Sigmoid colon (tissue), 7 donors: ENCODE data around the gene SIM2. TPM values are rescaled to one million over a fixed set of nuclear protein-coding genes. Genes with fewer than 3 reads are reported as not detected.
A peak's percentile ranks its signal among the peaks of the same experiment; 100 is the strongest.

Experiments used
- DNase-seq: peaks from one replicate; pipeline ENCODE4 v3.0.0-alpha.2; 2019
- H3K27ac ChIP-seq, 4 donors: fragments of 200-600 bp; sonication (generic); one replicate each; pipeline ENCODE4 v1.5.1; 2016 to 2019; ENCODE audit warnings: mild to moderate bottlenecking in 1 of 4
- H3K27me3 ChIP-seq, 3 donors: fragments of 200-600 bp; sonication (generic); one replicate each; pipeline ENCODE4 v1.5.1; 2019; ENCODE audit warnings: mild to moderate bottlenecking in 1 of 3
- H3K36me3 ChIP-seq, 4 donors: fragments of 200-600 bp; sonication (generic); one replicate each; pipeline ENCODE4 v1.5.1; 2016 to 2019
- H3K4me1 ChIP-seq, 4 donors: fragments of 200-600 bp; sonication (generic); one replicate each; pipeline ENCODE4 v1.5.1; 2017 to 2019
- H3K4me3 ChIP-seq, 4 donors: fragments of 200-600 bp; sonication (generic); one replicate each; pipeline ENCODE4 v1.5.1; 2017 to 2019; ENCODE audit warnings: mild to moderate bottlenecking in 2 of 4, moderate library complexity in 1 of 4
- H3K9me3 ChIP-seq, 4 donors: fragments of 200-600 bp in 3 of 4; sonication (generic) in 3 of 4; one replicate each; pipeline versions ENCODE4 v1.5.1 to v1.6.1; 2013 to 2019
- CTCF ChIP-seq, 4 experiments: fragments of 450-650 bp in 3 of 4; fragments of 200-600 bp in 1 of 4; IDR thresholded peaks; one replicate each; pipeline ENCODE4 v1.5.1; 2016 to 2019; ENCODE audit warnings: antibody characterized with exemption in 4 of 4, mild to moderate bottlenecking in 3 of 4, moderate library complexity in 2 of 4
- EP300 ChIP-seq, 4 donors: sonication (generic); formaldehyde crosslinking; IDR thresholded peaks; one replicate each; pipeline ENCODE4 v1.6.1; 2017; ENCODE audit warnings: antibody characterized with exemption in 4 of 4
- POLR2A ChIP-seq, 2 donors: fragments of 450-650 bp; IDR thresholded peaks; one replicate each; pipeline ENCODE4 v1.6.1; 2016; ENCODE audit warnings: antibody characterized with exemption in 2 of 2, mild to moderate bottlenecking in 2 of 2, moderate library complexity in 2 of 2
- POLR2AphosphoS5 ChIP-seq, 4 donors: sonication (generic); formaldehyde crosslinking; IDR thresholded peaks; one replicate each; pipeline ENCODE4 v1.6.1; 2017; ENCODE audit warnings: antibody characterized with exemption in 4 of 4
- WGBS, 2 donors: extraction: QIAGEN DNeasy Blood & Tissue Kit; methylation state at CpG; one replicate each; pipeline ENCODE4 v1.1.7; 2013; 5-methylcytosine and 5-hydroxymethylcytosine counted together
- intact Hi-C: fragments of 100-400 bp; cut with DNase I; formaldehyde crosslinking; loops from one replicate; pipeline ENCODE4 v1.15.1; 2023
- polyA plus RNA-seq, 3 donors: library from polyadenylated mRNA; stranded (reverse); fragments of 200-250 nt; gene quantifications; one replicate each; pipeline ENCODE4 v1.2.3, GENCODE V29; 2013
- total RNA-seq, 4 donors: library from RNA; depleted of rRNA; stranded (reverse); fragments of >200 nt; gene quantifications; one replicate each; pipeline ENCODE4 v1.1.0, GENCODE V29; 2016
- donor health status: healthy with polysubstance abuse.
- donor health status: Bipolar disorder and iron deficiency.
- donor health status: healthy.

SIM2 gene
- total and polyA plus RNA-seq, 7 donors, result 0.01 to 0.60 TPM; not detected in 5

- Histone ChIP-seq H3K9me3 (no peaks in the 10 kb centered on the region), H3K27me3 (peaks cover 0 to 46% (median 0%) of the 10 kb centered on the region in 3 donors), H3K27ac (no peak overlapping the region), H3K4me3 (no peak overlapping the region), H3K4me1 (no peaks in the 10 kb centered on the region), H3K36me3 (no peaks in the 10 kb centered on the region)
- 90 to 93% methylated on average over 6 of the region's 6 CpGs for whole genome bisulfite sequencing, 2 donors
- TF ChIP-seq POLR2A (IDR thresholded peaks at IDR 0.05) (no peak), EP300 (IDR thresholded peaks at IDR 0.05) (no peak), POLR2AphosphoS5 (IDR thresholded peaks at IDR 0.05) (no peak), CTCF (IDR thresholded peaks at IDR 0.05) (no peak)
- DNase-seq, result peak; percentile 19
- intact Hi-C loops, result no loop called here
Measured at GRCh38 chr21:36727866-36728265, 29.0 kb downstream of the SIM2 start.

GRCh38 chr21:36728371-36729111 lies 29.6 kb downstream of the SIM2 start:
- H3K9me3 ChIP-seq, result no peaks in the 10 kb centered on the region
- H3K4me1 ChIP-seq, result no peaks in the 10 kb centered on the region
- H3K36me3 ChIP-seq, result no peaks in the 10 kb centered on the region
- intact Hi-C loops, result no loop called here
- H3K27me3 ChIP-seq, result peaks cover 0 to 43% (median 0%) of the 10 kb centered on the region in 3 donors
- no peak overlapping the region for H3K27ac ChIP-seq
- H3K4me3 ChIP-seq, result no peak overlapping the region
- WGBS, 2 donors, result 86 to 90% methylated on average over 14 of the region's 14 CpGs
- DNase-seq, result peak; percentile 24
- TF ChIP-seq POLR2AphosphoS5 (IDR thresholded peaks at IDR 0.05), result no peak
- TF ChIP-seq CTCF (IDR thresholded peaks at IDR 0.05), result no peak
- no peak for TF ChIP-seq POLR2A (IDR thresholded peaks at IDR 0.05)
- TF ChIP-seq EP300 (IDR thresholded peaks at IDR 0.05), result no peak

DNA sequence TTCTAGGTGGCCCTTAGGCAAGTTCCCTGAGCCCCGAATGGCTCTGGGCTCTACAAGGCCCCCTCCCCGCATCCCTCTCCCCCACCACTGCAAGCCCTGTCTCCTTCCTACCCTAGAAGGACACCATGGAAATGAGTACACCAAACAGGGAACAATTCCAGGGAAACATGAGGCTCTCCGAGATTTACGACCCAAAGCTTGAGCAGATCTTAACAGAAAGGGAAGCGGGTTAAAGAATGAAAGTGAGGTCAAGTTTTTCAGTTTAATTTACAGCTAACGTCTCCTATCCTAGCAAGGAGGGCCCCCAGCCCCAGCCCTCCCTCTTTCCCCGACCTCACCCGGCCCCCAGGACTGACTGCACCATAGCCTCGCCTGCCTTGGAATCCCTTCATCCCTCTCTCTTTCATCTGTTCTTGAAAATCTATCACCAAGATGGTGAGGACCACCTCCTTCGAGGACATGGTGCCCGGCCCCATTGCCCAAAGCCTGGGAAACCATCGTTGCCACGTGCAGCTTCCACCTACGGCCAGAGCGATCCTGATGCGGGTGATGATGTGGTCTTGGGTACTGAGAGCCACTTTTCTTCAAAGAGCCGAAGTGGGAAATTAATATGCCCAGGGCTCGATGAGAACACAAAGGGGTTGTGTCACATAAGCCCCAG lies 30.5 kb downstream of the SIM2 start:
- Histone ChIP-seq H3K9me3 (no peaks in the 10 kb centered on the region), H3K36me3 (no peaks in the 10 kb centered on the region), H3K27ac (no peak overlapping the region), H3K4me1 (no peaks in the 10 kb centered on the region), H3K4me3 (no peak overlapping the region), H3K27me3 (peaks cover 0 to 51% (median 0%) of the 10 kb centered on the region in 3 donors)
- DNase-seq, result no peak
- WGBS, 2 donors, result 67 to 71% methylated on average over 18 of the region's 18 CpGs
- TF ChIP-seq POLR2A (IDR thresholded peaks at IDR 0.05) (no peak), POLR2AphosphoS5 (IDR thresholded peaks at IDR 0.05) (no peak), CTCF (IDR thresholded peaks at IDR 0.05) (no peak), EP300 (IDR thresholded peaks at IDR 0.05) (no peak)
- intact Hi-C loops, result no loop called here

DNA sequence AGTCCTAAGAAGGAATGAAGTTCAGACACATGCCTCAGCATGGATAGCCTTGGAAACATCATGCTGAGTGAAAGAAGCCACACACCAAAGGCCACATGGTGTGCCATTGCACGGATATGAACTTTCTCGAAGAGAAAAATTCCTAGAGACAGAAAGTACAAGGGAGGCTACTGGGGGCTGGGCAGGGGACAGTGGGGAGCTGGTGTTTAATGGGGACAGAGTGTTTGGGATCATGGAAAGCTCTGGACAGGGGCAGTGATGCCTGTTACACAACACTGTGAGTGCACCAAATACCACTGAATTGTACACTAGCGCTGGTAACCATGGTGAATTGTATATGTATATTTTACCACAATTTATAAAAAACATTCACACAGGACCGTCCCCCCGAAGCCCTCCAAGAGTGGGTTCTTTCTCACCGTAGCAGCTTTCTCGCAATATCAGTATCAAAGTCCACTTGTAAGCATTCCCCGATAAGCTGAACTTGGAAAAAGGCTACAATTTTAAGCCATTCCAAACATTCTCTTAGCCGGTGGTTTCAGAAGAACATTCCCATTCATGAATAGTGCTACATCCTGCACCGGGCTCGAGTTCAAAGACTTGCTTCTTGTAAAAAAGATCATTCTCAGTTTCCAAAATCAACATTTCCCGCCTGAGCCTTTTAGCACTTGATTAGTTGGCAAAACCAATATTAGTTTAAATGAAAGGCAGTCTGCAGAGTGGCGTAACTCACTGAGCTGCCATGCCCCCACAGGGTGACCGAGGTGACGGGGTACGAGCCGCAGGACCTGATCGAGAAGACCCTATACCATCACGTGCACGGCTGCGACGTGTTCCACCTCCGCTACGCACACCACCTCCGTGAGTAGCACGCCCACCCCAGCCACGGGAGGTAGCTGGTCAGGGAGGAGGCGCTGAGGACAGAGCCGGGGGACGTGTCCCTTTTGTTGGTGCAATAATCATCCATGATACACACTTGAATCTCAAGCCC lies 31.7 kb downstream of the SIM2 start:
- H3K4me3 ChIP-seq, result no peak overlapping the region
- no peak for DNase-seq
- H3K27me3 ChIP-seq, result peaks cover 0 to 60% (median 4%) of the 10 kb centered on the region in 3 donors
- intact Hi-C loops, result no loop called here
- H3K27ac ChIP-seq, result no peak overlapping the region
- no peak for TF ChIP-seq EP300 (IDR thresholded peaks at IDR 0.05)
- TF ChIP-seq POLR2A (IDR thresholded peaks at IDR 0.05), result no peak
- no peak for TF ChIP-seq POLR2AphosphoS5 (IDR thresholded peaks at IDR 0.05)
- no peak for TF ChIP-seq CTCF (IDR thresholded peaks at IDR 0.05)
- H3K4me1 ChIP-seq, result no peaks in the 10 kb centered on the region
- H3K9me3 ChIP-seq, result peaks cover 0 to 4% (median 0%) of the 10 kb centered on the region in 4 donors
- no peaks in the 10 kb centered on the region for H3K36me3 ChIP-seq
- WGBS, 2 donors, result 56 to 76% methylated on average over 30 of the region's 30 CpGs
